ACHN (cell line): ENCODE results near the gene SLC23A2.
"Not testable (repeated sequence)": the region's sequence is repeated elsewhere in the genome, so short reads cannot be mapped to it uniquely, and the experiment has no call there.

Experiments
- DNase-seq: peaks from one replicate; pipeline ENCODE4 v3.0.0-alpha.2; 2015
- in situ Hi-C: cut with HindIII; loops from 2 replicates; pipeline ENCODE4 v1.10.0; 2017; ENCODE audit warnings: low sequenced_read_pairs, low pct_ligation_motif_present, low pct_unique_long_range_greater_than_20kb

The SLC23A2 gene

GRCh38 chr20:4894981-4895381 is 106.3 kb downstream of the SLC23A2 start:
- DNase-seq = no peak
- in situ Hi-C loops = no loop called here

- in situ Hi-C loops = no loop called here
Observed at GRCh38 chr20:4894409-4894808, 106.9 kb downstream of the SLC23A2 start.

DNA sequence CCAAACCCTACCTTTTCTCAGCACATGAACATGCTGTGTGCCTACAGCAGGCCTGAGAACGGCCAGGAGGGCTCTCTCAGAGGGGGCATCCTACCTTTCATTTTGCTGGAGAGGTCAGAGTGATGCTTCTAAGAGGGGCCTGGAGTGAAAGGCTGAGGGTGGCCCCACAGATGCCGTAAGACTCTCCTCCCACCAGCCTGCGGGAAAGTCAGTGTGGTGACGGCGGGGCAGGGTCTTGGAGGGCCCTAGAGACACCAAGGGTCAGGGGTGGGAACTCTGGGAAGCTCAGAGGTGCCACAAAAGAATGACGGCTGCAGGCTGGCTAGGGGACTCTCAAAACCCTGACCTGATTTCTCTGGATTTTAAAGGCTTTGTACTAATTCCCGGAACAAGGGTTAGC is 107.6 kb downstream of the SLC23A2 start:
- in situ Hi-C loops = no loop called here
- no peak for DNase-seq

More at GRCh38 chr20:4894409-4894808, 106.9 kb downstream of the SLC23A2 start:
- no peak for DNase-seq

- in situ Hi-C loops = no loop called here
- no peak for DNase-seq
Observed at GRCh38 chr20:4891997-4892396, 109.3 kb downstream of the SLC23A2 start.

- no peak for DNase-seq
- in situ Hi-C loops = no loop called here
Observed at GRCh38 chr20:4891190-4891763, 110.0 kb downstream of the SLC23A2 start.

DNA sequence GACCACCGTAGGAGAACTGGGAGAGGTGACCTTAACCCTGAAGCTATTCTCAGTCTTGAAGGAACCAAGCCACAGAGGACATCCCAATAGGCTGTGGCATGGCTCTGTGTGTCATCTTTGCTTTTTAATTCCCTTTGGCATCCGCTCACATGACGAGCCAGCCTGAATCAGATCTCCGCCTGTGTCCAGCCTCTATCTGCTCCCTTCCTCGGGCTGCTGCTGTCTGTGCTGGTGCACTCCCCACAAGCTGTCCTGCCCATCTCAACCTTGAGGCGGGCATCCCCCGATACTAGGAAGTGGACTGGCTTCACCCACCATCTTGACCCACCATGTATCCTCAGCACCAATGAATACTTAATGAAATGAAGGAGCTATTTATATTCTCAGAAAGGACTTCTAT is 111.9 kb downstream of the SLC23A2 start:
- in situ Hi-C loops = no loop called here
- DNase-seq = no peak

DNA sequence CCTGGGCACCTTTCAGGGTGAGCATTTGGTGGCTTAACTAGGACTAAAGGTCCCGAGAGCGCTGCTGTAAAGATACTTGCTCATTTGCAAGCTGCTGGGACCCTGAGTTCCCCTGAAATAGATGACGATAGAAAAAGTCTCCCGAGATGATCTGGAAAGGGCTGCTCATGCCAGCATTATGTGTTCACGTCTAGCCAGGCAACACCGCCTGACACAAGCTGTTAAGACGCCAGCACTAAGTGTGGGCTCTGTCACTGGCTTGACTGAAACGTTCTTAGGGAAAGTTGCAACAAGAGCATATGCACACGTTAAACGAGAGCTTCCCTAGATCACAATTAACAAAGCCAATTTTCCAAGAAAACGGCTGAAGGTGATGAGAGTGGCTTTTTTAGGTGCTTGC is 113.7 kb downstream of the SLC23A2 start:
- DNase-seq = no peak
- in situ Hi-C loops = no loop called here

DNA sequence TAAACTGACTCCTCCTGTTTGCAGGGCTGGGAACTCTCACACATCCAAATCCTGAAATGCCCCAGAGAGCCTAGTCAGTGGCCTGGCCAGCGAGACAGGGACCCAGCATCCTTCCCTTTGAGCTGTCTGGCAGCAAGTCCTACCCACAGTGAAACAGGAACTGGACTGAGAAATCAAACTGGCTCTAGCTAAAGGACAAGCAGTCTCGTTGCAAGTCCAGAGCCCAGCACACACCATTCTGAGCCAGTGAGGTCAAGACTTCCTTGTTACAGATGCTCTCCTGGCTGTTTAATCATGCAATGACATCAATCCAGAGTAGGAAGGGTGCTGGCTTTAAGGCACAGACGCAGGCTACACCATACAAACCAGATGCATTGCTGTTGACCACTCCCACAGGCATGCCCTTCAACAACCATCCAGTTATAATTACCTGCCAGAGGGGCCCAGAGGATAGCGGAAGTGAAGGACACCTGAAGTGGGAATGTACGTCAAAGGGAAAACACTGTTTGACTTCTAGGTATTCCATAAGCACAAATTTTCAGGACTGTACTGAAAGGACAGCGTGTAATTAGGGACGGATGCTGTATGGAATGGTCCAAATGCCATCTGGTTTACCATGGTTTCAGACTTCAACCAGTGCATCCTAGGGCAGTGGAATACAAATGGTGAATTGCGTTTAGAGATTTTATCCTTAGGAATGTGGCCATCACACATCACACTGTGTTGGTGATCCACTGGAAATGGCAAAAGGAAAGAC is 114.4 kb downstream of the SLC23A2 start:
- no peak for DNase-seq
- in situ Hi-C loops = no loop called here

GRCh38 chr20:4885877-4886276 is 115.4 kb downstream of the SLC23A2 start:
- no peak for DNase-seq
- in situ Hi-C loops = no loop called here

DNA sequence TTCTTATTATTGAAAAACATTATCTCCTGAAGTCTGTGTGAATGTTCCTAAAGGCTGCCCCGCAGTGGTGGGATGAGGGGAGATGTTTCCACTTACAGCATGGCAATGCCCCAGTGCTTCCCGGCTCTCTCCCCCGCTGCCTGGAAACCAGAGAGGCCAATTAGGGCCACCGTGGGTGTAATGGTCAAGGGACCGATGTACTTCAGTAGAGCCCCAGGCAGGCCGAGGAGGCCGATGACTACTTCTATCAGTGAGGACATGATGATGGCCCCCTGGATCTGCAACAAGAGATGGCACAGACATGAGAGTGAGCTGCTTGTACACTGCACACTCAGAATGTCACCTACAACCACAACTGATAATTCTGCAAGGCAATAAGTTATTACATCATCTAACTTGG is 117.8 kb downstream of the SLC23A2 start:
- in situ Hi-C loops = no loop called here
- no peak for DNase-seq

GRCh38 chr20:4883051-4883450 is 118.3 kb downstream of the SLC23A2 start:
- in situ Hi-C loops = no loop called here
- DNase-seq = no peak

DNA sequence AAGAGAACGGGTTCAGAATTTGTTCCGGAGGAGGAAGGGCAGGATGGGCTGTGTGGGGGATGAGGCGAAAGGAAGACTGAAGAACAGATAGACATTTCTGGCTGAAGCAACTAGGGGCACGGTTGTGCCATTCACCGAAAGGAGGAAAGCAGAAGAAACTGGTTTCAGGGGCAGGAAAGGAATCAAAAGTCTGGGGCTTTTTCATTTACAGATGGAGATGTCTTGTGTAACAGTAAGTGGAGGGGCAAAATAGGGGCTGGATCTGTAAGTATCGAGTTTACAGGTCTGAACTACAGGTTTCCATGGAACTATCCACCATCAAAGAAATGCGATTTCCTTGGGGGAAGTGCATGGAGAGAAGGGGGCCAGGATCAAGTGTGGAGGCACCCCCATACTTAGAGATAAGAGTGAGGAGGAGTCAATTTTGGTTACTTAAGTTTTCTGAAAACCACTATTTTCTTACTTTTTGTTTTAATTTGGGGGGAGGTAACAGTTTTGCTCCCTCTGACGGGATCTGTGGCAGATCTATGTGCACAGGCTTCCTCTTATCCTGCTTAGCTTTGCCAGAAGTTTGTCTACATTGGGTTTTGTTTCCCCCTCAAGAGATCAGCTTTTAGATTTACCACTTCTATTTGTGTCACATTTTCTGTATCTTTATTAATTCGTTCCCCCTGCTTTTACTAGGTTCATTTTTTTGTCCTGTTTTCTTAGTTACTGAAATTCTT is 120.1 kb downstream of the SLC23A2 start:
- DNase-seq = no peak
- in situ Hi-C loops = no loop called here

GRCh38 chr20:4880051-4880450 is 121.3 kb downstream of the SLC23A2 start:
- in situ Hi-C loops = no loop called here
- no peak for DNase-seq

- DNase-seq, in situ Hi-C loops: not testable (repeated sequence)
Observed at GRCh38 chr20:4878099-4878498, 123.2 kb downstream of the SLC23A2 start.

DNA sequence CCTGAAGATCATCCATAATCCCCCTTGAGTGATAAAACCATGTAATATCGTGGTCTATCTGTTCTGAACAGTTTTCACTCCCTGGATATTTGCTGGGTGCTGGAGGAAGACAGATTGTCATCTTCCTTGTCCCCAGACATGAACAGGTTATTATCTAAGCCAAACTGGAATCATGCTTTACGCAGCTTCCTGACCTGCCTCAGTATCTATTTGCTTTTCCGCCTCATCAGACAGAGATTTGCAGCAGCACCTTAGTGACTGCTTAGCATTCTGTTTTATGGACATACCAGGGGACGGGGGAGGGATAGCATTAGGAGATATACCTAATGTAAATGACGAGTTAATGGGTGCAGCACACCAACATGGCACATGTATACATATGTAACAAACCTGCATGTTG is 124.6 kb downstream of the SLC23A2 start:
- in situ Hi-C loops = no loop called here
- no peak for DNase-seq

DNA sequence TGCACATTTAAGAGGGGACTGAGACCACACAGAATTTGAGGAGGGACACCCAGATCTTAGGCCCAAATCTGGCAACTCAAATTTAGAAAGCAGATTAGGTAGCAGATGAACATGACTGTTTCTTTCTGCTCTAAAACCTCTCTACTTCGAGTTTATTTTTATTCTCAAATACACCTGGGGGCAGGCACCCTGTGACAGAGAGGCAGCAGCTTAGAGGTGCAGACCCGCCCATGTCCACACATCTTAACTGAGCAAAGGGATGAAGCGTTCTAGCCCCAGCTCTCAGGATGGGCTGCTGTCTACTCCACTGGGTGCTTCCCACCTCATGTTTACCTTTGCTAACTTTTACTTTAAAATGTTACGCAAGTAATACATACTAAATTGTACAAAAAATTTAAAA is 125.0 kb downstream of the SLC23A2 start:
- in situ Hi-C loops = no loop called here

GRCh38 chr20:4875578-4876067 is 125.7 kb downstream of the SLC23A2 start:
- no peak for DNase-seq
- in situ Hi-C loops = no loop called here

More for the DNA sequence above, 125.0 kb downstream of the SLC23A2 start:
- DNase-seq = no peak

DNA sequence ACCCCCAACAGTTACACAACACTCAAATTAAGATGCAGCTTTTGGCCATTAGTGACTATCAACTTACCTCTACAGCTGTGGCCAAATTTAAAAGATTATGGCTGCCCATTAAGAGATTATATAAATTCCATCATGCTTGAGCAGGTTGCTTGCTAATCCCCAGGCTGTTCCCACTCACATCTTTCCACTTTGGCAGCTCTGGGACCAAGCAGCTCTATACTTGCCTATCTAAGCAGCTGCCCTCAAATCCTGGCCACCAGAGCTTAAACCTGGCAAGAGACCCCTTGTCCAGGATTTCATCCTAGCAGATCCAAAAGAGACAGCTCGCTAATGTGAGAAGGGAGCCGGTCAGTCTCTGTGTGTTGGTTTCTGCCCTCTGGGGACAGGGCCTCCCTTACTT is 127.9 kb downstream of the SLC23A2 start:
- in situ Hi-C loops = no loop called here
- no peak for DNase-seq

DNA sequence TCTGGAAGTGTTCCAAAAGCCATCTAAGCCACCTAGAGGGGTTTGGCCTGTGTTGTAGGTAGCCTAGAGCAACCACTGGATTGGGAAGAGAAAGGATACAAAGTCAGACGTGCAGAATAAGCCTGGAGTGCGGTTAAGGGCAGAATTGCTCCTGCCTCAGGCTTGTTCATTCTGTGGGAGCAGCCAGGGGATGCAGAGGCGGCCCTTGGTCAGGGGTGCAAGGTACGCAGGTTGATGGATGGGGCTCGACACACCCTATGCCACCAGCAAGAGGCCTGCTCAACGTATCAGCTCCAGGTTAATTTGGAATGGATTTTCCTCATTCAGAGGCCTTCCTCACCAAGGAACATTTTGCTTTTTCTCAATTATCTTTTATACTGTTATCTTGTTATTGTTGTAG is 129.8 kb downstream of the SLC23A2 start:
- no peak for DNase-seq
- in situ Hi-C loops = no loop called here

DNA sequence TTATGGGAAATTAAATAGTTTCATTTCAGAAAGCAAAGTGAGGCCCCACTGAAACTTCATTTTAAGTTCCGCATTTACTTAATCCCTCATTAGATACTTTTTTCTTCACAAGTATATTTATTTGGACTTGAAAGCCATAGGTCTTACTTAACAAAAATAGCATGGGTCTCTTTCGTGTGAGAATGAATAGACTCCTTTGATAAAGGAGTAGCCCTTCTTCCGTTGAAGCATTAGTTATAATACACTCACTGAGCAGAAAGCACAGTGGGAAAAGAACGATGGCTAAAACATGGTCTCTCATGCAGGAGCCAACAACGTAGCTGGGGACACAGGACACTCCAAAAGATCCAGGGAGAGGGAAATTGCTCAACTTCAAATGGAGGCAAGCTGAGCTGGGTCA is 130.4 kb downstream of the SLC23A2 start:
- no peak for DNase-seq
- in situ Hi-C loops = no loop called here
